Endodermal cell (in vitro differentiated cells): ENCODE results near the gene RBM22. TPM values are rescaled to one million over a fixed set of nuclear protein-coding genes. Genes with fewer than 3 reads are reported as not detected.

ENCODE experiments used
- DNase-seq: peaks from one replicate; pipeline ENCODE4 v3.0.0-alpha.2; 2017
- H3K27ac ChIP-seq: 2 replicates; pipeline ENCODE4 v1.5.1; 2013; ENCODE audit warnings: mild to moderate bottlenecking, low read depth, low read length, moderate library complexity
- H3K27me3 ChIP-seq: 2 replicates; pipeline ENCODE4 v1.6.1; 2013; ENCODE audit warnings: mild to moderate bottlenecking, low read length, moderate library complexity; ENCODE audit not compliant: insufficient read depth, control insufficient read depth, poor library complexity, severe bottlenecking
- H3K36me3 ChIP-seq: 2 replicates; pipeline ENCODE4 v1.7.0; 2013; ENCODE audit warnings: mild to moderate bottlenecking, low read length, moderate library complexity; ENCODE audit not compliant: control insufficient read depth, insufficient read depth
- H3K4me1 ChIP-seq: one replicate; pipeline ENCODE4 v1.7.0; 2013; ENCODE audit warnings: low read length; ENCODE audit not compliant: control insufficient read depth, insufficient read depth
- H3K4me3 ChIP-seq: 2 replicates; pipeline ENCODE4 v1.5.1; 2013; ENCODE audit warnings: mild to moderate bottlenecking, low read length, moderate library complexity
- H3K9ac ChIP-seq: 2 replicates; pipeline ENCODE4 v1.6.1; 2013; ENCODE audit warnings: mild to moderate bottlenecking, low read length, moderate library complexity; ENCODE audit not compliant: poor library complexity, severe bottlenecking; ENCODE audit errors: extremely low read depth
- H3K9me3 ChIP-seq: 2 replicates; pipeline ENCODE4 v1.6.1; 2013; ENCODE audit warnings: mild to moderate bottlenecking, low read length, moderate library complexity; ENCODE audit not compliant: control insufficient read depth
- H3K27ac Mint-ChIP-seq: 2 replicates; pipeline ENCODE4 v1.8.0; 2020; ENCODE audit warnings: mixed read lengths
- H3K27me3 Mint-ChIP-seq: 2 replicates; pipeline ENCODE4 v1.8.0; 2021; ENCODE audit warnings: mild to moderate bottlenecking, mixed read lengths; ENCODE audit not compliant: insufficient read depth
- H3K36me3 Mint-ChIP-seq: 2 replicates; pipeline ENCODE4 v1.8.0; 2020; ENCODE audit warnings: low read depth, mixed read lengths
- H3K4me1 Mint-ChIP-seq: 2 replicates; pipeline ENCODE4 v1.8.0; 2020; ENCODE audit warnings: mixed read lengths
- H3K4me3 Mint-ChIP-seq: 2 replicates; pipeline ENCODE4 v1.8.0; 2020; ENCODE audit warnings: mild to moderate bottlenecking, moderate library complexity, mixed read lengths
- H3K9me3 Mint-ChIP-seq: 2 replicates; pipeline ENCODE4 v1.8.0; 2020; ENCODE audit warnings: mild to moderate bottlenecking, mixed read lengths
- WGBS, 2 experiments: methylation state at CpG; one replicate each; pipeline versions ENCODE4 v1.1.5 to v1.1.7; 2013; ENCODE audit warnings: missing lambda C conversion rate in 2 of 2, mixed read lengths in 1 of 2; ENCODE audit not compliant: insufficient coverage in 1 of 2, insufficient read length in 1 of 2; 5-methylcytosine and 5-hydroxymethylcytosine counted together
- total RNA-seq, 2 donors: library from RNA; stranded (reverse); fragmentation: NEBNext Ultra II Directional in 1 of 2; extraction: Animal tissue kit (Norgen Biotek cat#: 25700) in 1 of 2; gene quantifications; 2 replicates in 1 of 2; 3 replicates in 1 of 2; pipeline ENCODE4 v1.2.1, GENCODE V29; 2021
- TF ChIP-seq, protein P1 (sequence below): fragments of 200-600 bp; sonication (generic); conservative IDR thresholded peaks from 2 replicates; pipeline ENCODE4 v1.5.0; 2021; ENCODE audit warnings: antibody characterized with exemption, mild to moderate bottlenecking

RBM22 gene
- total RNA-seq, 2 donors from 2014 or later, result 42.7 to 44.3 TPM

GRCh38 chr5:150660108-150660831, 40.6 kb downstream of the RBM22 start:
- peaks cover 4% of the 10 kb centered on the region for H3K36me3 Mint-ChIP-seq
- Histone ChIP-seq H3K27me3 (no peaks in the 10 kb centered on the region), H3K9ac (no peak overlapping the region), H3K9me3 (no peaks in the 10 kb centered on the region), H3K4me3 (peak overlapping the region; percentile 33), H3K36me3 (no peaks in the 10 kb centered on the region), H3K4me1 (peaks cover 15% of the 10 kb centered on the region), H3K27ac (no peak overlapping the region)
- peak overlapping the region; percentile 40 for H3K4me3 Mint-ChIP-seq
- H3K27ac Mint-ChIP-seq, result peak overlapping the region; percentile 86
- TF ChIP-seq, protein P1, sequence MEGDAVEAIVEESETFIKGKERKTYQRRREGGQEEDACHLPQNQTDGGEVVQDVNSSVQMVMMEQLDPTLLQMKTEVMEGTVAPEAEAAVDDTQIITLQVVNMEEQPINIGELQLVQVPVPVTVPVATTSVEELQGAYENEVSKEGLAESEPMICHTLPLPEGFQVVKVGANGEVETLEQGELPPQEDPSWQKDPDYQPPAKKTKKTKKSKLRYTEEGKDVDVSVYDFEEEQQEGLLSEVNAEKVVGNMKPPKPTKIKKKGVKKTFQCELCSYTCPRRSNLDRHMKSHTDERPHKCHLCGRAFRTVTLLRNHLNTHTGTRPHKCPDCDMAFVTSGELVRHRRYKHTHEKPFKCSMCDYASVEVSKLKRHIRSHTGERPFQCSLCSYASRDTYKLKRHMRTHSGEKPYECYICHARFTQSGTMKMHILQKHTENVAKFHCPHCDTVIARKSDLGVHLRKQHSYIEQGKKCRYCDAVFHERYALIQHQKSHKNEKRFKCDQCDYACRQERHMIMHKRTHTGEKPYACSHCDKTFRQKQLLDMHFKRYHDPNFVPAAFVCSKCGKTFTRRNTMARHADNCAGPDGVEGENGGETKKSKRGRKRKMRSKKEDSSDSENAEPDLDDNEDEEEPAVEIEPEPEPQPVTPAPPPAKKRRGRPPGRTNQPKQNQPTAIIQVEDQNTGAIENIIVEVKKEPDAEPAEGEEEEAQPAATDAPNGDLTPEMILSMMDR, result no peak
- H3K9me3 Mint-ChIP-seq, result no peaks in the 10 kb centered on the region
- peak; percentile 70 for DNase-seq
- H3K27me3 Mint-ChIP-seq, result peaks cover 4% of the 10 kb centered on the region
- H3K4me1 Mint-ChIP-seq, result peaks cover 37% of the 10 kb centered on the region
- WGBS, 2 experiments, result 49 to 68% methylated on average over 2 to 4 of the region's 4 CpGs

GRCh38 chr5:150659360-150660107, 41.3 kb downstream of the RBM22 start:
- DNase-seq, result peak; percentile 37

GRCh38 chr5:150658699-150659265, 42.1 kb downstream of the RBM22 start:
- Mint-ChIP-seq H3K27me3 (peaks cover 4% of the 10 kb centered on the region), H3K27ac (no peak overlapping the region), H3K9me3 (no peaks in the 10 kb centered on the region), H3K4me1 (peaks cover 37% of the 10 kb centered on the region), H3K4me3 (no peak overlapping the region), H3K36me3 (no peaks in the 10 kb centered on the region)
- WGBS, 2 experiments, result 72 to 79% methylated on average over 3 of the region's 3 CpGs
- Histone ChIP-seq H3K27ac (no peak overlapping the region), H3K9ac (no peak overlapping the region), H3K36me3 (no peaks in the 10 kb centered on the region), H3K4me3 (no peak overlapping the region), H3K9me3 (no peaks in the 10 kb centered on the region), H3K27me3 (no peaks in the 10 kb centered on the region), H3K4me1 (peaks cover 15% of the 10 kb centered on the region)
- peak; percentile 65 for DNase-seq
- TF ChIP-seq, protein P1, result peak; percentile 43

More at GRCh38 chr5:150659360-150660107, 41.3 kb downstream of the RBM22 start:
- TF ChIP-seq, protein P1, result no peak
- Histone ChIP-seq H3K36me3 (no peaks in the 10 kb centered on the region), H3K4me1 (peaks cover 15% of the 10 kb centered on the region), H3K4me3 (no peak overlapping the region), H3K9me3 (no peaks in the 10 kb centered on the region), H3K9ac (no peak overlapping the region), H3K27ac (no peak overlapping the region), H3K27me3 (no peaks in the 10 kb centered on the region)
- Mint-ChIP-seq H3K27me3 (peaks cover 4% of the 10 kb centered on the region), H3K36me3 (no peaks in the 10 kb centered on the region), H3K4me1 (peaks cover 37% of the 10 kb centered on the region), H3K4me3 (no peak overlapping the region), H3K9me3 (no peaks in the 10 kb centered on the region), H3K27ac (peak overlapping the region; percentile 86)
- 93% methylated on average over 7 to 11 of the region's 11 CpGs for WGBS, 2 experiments
